HG02970 (cell line): ENCODE measurements around the gene CHRNB4.

ENCODE experiments used
- ATAC-seq: cut with Tn5 transposase; IDR thresholded peaks from one replicate; pipeline ENCODE4 v1.9.1; 2021; ENCODE audit warnings: mild to moderate bottlenecking, moderate library complexity, moderate number of reproducible peaks; ENCODE audit not compliant: unreplicated experiment, low FRiP score

CHRNB4 gene

GRCh38 chr15:78635346-78635745, 5.7 kb downstream of the CHRNB4 start:
- no peak for ATAC-seq

GRCh38 chr15:78634210-78635145, 6.5 kb downstream of the CHRNB4 start:
- ATAC-seq = no peak

GRCh38 chr15:78633348-78633747, 7.7 kb downstream of the CHRNB4 start:
- ATAC-seq = no peak

GRCh38 chr15:78630886-78631633, 9.9 kb downstream of the CHRNB4 start:
- no peak for ATAC-seq

- ATAC-seq = no peak
Observed at GRCh38 chr15:78629716-78630065, 11.3 kb downstream of the CHRNB4 start.

DNA sequence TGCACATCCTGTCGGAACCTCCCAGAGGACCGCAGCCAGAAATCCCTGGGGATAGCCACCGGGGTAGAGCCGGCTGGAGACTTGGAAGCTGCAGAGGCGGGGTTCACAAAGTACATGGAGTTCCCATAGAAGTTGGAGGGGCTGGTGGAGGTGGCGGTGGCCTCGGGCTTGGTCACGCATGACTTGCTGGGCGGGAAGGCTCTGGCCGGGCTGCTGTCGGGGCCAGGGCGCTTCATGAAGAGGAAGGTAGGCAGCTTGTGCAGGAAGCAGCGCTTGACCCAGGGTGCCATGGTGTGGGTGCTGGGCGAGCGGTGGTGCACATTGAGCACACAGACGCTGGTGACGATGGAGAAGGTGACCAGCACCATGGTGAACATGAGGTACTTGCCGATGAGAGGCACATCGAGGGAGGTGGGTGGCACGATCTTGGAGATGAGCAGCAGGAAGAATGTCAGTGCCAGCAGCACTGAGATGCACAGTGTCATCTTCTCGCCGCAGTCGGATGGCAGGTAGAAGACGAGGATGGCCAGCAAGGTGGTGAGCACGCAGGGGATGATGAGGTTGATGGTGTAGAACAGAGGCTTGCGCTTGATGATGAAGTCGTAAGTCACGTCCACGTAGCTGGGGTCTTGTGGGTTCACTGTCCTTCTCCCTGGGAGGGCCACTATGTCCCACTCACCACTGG, 11.8 kb downstream of the CHRNB4 start:
- no peak for ATAC-seq

GRCh38 chr15:78628227-78628626, 12.8 kb downstream of the CHRNB4 start:
- ATAC-seq = no peak

- ATAC-seq = no peak
Observed at GRCh38 chr15:78627348-78627747, 13.7 kb downstream of the CHRNB4 start.

DNA sequence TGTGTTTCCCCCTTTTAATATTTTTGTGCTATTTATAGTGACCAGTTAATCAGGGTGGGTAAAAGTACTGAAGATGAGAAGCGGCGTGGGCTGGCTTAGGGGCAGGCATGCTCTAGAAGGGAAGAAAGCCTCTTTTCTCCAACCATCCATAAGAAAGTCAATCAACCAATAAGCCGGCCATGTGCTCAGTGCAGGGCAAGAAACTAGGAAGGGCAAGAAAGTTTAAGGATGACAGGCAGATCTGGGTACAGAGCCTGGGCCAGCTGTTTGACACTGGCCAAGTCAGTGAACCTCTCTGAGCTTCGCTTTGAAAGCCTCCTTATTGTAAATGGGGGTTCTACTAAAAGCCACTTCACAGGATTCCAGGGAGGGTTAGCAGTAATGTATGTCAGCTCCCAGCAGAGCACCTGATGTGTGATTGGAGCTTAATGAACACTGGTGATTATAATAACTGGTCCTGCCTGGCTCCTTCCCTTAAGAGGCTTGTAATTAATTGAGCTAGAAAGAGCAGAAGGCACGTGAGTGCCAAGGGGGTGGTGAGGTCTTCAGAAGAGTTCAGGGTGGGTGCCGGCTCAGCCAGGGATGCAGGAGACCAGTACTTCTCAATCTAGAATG, 14.5 kb downstream of the CHRNB4 start:
- ATAC-seq = no peak

DNA sequence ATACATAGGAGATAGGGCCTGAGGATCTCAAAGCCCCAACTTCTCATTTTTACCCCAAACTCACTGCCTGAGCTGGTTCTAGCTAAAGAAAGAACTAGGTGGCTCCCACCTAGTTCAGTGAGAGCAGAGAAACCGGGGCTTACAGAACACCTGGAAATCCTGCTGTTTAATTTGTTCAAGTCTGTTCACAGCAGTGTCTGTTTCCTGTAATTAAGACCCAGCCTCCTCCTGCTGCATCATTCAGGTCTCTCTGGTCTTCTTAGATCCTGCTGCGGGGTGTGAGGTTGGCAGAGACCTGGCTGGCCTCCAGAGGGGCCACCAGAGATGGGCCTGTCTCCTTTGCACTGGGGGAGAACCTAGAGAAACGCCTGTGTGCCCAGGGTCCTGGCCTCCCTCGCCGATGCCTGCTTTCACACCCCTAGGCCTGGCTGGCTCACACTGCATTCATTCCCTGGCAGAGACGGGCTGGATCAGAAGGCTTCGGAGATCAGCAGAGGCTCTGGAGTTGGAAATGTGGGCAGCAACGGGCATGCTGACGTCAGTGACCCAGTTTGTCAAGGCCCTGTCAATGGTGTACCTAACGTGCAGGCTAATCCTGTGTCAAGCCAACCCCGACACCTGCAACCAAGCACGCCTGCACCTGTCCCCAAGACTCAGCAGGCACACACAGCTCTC, 15.3 kb downstream of the CHRNB4 start:
- ATAC-seq = no peak

DNA sequence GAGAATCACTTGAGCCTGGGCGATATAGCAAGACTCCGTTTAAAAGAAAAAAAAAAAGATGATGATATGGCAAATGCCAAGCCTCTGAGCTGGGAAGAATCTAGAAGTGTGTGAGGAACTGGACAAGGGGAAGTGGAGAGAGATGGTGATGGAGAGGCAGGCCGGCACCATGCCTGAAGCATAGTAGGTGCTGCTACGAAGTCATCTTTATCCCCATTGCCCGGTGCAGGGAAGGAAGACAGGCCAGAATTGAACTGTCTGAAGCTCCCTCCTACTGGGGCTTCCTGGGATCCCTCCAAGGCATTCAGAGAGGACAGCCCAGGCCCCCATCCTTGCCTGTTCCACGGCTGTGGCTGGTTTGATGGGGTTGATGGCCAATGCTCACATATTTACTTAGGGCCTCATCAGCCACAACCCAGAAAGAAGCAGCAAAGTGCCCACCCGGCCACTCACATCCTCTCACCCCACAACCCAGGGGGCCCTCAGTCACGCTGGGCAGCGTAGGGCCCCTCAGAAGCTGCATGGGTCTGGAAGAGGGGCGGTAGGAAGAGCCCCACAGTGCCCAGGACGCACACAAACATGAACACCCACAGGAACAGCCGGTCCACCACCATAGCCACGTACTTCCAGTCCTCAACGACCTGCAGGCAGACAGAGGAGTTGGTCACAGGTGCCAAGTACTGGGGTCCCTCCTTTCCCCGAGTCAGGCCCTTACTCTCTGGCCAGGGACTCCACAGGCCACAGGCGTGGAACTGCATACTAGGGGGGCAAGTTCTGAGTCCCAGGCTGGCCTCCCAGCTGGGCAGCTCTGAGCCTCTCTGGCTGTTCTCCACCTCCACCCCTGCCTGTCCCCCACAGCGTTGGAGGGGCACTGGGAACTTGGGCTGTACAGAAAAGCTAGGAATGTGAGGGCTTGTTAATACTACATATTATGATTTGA, 16.1 kb downstream of the CHRNB4 start:
- ATAC-seq = no peak

DNA sequence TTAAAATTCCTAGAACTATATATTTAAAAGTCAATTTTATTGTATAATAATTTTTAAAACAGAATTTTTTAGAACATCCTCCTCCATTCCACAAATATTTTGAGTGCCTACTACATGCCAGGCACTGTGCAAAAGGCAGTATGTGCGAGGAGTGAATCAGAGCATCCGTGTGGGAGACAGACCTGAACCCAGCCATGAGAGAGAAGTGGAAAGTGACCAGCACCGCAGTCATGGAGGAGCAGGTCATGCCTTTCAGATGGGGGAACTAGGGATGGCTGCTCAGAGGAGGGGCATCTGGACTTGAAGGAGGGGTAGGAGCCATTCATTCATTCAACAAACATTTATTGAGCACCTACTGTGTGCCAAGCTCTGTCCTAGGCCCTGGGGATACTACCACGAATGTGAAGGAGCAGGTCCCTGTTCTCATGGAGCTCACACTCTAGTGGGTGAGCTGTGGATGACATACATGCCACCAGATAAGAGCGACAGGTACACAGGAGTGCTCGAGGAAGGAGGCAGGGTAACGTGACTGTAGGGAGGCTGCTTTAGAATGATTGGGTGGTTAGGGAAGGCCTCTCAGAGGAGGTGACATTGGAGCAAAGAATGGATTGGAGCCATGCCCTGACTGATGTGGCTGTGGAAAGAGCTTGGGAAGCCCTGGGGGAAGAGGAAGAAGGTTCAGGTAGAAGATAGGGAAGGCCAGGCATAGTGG, 17.1 kb downstream of the CHRNB4 start:
- ATAC-seq = no peak

GRCh38 chr15:78621810-78622402, 19.1 kb downstream of the CHRNB4 start:
- no peak for ATAC-seq

DNA sequence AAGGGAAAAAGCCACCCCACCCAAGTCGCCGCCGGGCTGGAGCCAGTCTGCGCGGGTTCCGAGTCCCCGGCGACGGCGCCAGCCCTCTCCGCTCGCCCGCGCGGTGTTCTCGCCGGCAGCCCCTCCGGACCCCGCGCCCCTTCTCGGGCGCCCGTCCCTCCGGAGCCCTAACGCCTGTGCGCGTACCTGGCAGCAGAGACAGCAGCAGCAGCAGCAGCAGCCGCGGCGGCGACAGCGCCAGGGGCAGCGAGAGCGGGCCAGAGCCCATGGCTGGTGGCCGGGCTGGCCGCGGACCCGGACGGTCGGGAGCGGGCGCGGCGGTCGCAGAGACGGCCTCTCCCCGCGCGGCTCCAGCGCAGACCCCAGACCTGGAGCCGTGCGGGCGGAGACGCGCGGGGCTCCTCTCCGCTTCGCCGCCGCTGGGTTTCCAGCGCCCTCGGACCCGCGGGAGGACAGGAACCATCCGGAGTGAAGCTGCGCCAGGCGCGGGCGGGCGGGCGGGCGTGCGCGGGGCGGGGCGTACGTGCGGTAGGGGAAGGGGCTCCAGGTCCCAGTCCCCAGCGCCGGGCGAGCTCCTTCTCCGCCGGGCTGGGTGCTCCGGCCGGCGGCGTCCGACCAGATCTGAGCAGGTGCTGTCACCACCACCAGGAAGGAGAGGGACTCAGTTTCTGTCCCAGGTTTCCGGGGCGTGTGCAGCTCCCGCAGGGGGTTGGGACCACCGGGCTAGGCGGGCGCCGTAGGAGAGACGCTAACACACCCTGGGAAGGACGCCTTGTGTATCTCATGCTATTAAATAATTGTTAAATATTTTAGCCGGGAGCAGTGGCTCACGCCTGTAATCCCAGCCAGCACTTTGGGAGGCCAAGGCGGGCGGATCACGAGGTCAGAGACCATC, 20.2 kb downstream of the CHRNB4 start, which contains the start of gene CHRNA3:
Gene CHRNA3 (minus strand): TSS at position 470 of the 895 bp plus-strand sequence. CDS start 202 bp downstream, at position 268.
- ATAC-seq = no peak

DNA sequence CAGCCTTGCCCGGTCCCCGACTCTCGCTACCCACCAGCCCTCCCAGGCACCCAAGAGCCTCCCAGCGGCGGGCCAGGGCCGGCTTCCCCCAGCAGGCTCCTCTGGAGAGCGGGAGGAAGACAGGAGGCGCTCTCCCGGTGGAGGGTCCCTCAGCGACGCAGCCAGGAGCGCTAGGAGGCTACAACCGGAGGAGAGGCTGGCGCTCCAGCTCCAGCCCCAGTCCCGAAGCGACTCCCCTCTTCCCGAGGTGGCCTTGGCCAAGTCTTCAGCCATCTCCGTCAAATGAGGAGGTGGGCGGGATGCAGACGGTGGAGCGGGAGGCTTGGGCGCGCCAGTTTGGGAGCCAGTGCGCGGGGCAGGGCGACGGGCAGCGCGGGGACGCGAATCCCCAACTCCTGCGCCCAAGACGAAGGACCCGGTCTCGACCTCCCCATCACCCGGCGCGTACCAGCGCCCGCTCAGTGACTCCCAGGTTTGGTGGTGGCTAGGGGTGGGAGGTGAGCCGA, 20.9 kb downstream of the CHRNB4 start:
- ATAC-seq = no peak

GRCh38 chr15:78619022-78619950, 21.7 kb downstream of the CHRNB4 start:
- ATAC-seq = no peak
